Muscle layer of duodenum (tissue), 2 donors: Measurements from ENCODE around the gene NEDD9.

Experiments used
- H3K27ac ChIP-seq: one replicate; pipeline ENCODE4 v1.7.0; 2013; ENCODE audit warnings: mild to moderate bottlenecking, low read length
- H3K27me3 ChIP-seq: one replicate; pipeline ENCODE4 v1.7.0; 2013; ENCODE audit warnings: low read depth, mild to moderate bottlenecking, control low read depth, low read length
- H3K36me3 ChIP-seq, 2 donors: one replicate each; pipeline ENCODE4 v1.7.0; 2013; ENCODE audit warnings: low read length in 2 of 2, control low read depth in 1 of 2, mild to moderate bottlenecking in 1 of 2; ENCODE audit not compliant: insufficient read depth in 2 of 2, control insufficient read depth in 1 of 2
- H3K4me1 ChIP-seq, 2 donors: one replicate each; pipeline ENCODE4 v1.7.0; 2013; ENCODE audit warnings: low read length in 2 of 2, mild to moderate bottlenecking in 2 of 2, control low read depth in 1 of 2, moderate library complexity in 1 of 2; ENCODE audit not compliant: insufficient read depth in 2 of 2, control insufficient read depth in 1 of 2
- H3K4me3 ChIP-seq, 2 donors: one replicate each; pipeline ENCODE4 v1.7.0; 2013; ENCODE audit warnings: low read length in 2 of 2, low read depth in 1 of 2, mild to moderate bottlenecking in 1 of 2
- H3K9me3 ChIP-seq, 2 donors: one replicate each; pipeline ENCODE4 v1.7.0; 2013; ENCODE audit warnings: low read length in 2 of 2, control low read depth in 1 of 2, mild to moderate bottlenecking in 1 of 2; ENCODE audit not compliant: control insufficient read depth in 1 of 2
- donor health status: healthy.

The NEDD9 gene

GRCh38 chr6:11142296-11143027, 90.0 kb downstream of the NEDD9 start:
- H3K4me3 ChIP-seq = no peak overlapping the region
- no peak overlapping the region for H3K27ac ChIP-seq
- no peaks in the 10 kb centered on the region for H3K9me3 ChIP-seq
- H3K4me1 ChIP-seq = no peaks in the 10 kb centered on the region
- H3K27me3 ChIP-seq = no peaks in the 10 kb centered on the region
- H3K36me3 ChIP-seq = no peaks in the 10 kb centered on the region

DNA sequence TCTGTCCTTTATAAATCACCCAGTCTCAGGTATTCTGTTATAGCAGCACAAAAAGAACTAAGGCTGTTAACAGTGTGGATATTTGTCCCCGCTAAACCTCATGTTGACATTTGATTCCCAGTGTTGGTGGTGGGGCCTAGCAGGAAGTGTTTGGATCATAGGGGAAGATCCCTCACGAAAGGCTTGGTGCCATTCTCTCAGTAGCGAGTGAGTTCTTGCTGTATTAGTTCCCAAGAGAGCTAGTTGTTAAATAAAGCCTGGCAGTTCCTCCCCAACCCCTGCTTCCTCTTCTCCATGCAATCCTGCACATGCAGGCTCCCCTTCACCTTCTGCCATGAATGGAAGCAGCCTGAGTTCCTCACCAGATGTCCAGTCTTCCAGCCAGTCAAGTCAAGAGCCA, 91.2 kb downstream of the NEDD9 start:
- no peaks in the 10 kb centered on the region for H3K36me3 ChIP-seq
- no peaks in the 10 kb centered on the region for H3K27me3 ChIP-seq
- no peak overlapping the region for H3K4me3 ChIP-seq
- H3K27ac ChIP-seq = no peak overlapping the region
- no peaks in the 10 kb centered on the region for H3K9me3 ChIP-seq
- no peaks in the 10 kb centered on the region for H3K4me1 ChIP-seq

DNA sequence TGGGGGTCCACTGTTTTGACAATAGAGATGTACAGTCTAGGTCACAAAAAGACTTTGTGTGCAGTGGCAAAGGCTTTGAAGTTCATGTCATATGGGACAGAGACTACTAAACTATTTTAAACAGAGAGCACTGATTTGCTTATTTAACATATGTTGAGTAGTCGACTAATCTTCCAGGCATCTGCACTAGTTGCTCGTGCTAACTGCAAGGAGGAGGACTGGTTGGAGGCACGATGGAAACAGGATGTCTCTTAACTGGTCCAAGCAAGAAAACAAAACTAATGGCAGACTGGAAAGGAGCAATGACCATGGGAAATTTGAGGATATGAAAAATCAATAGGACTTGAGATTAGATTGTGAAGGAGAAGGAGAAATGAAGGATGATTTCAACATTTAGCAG, 92.4 kb downstream of the NEDD9 start:
- Histone ChIP-seq H3K27me3 (no peaks in the 10 kb centered on the region), H3K27ac (no peak overlapping the region), H3K36me3 (peaks cover 9 to 10% of the 10 kb centered on the region in 2 donors), H3K4me1 (no peaks in the 10 kb centered on the region), H3K9me3 (no peaks in the 10 kb centered on the region), H3K4me3 (no peak overlapping the region)

DNA sequence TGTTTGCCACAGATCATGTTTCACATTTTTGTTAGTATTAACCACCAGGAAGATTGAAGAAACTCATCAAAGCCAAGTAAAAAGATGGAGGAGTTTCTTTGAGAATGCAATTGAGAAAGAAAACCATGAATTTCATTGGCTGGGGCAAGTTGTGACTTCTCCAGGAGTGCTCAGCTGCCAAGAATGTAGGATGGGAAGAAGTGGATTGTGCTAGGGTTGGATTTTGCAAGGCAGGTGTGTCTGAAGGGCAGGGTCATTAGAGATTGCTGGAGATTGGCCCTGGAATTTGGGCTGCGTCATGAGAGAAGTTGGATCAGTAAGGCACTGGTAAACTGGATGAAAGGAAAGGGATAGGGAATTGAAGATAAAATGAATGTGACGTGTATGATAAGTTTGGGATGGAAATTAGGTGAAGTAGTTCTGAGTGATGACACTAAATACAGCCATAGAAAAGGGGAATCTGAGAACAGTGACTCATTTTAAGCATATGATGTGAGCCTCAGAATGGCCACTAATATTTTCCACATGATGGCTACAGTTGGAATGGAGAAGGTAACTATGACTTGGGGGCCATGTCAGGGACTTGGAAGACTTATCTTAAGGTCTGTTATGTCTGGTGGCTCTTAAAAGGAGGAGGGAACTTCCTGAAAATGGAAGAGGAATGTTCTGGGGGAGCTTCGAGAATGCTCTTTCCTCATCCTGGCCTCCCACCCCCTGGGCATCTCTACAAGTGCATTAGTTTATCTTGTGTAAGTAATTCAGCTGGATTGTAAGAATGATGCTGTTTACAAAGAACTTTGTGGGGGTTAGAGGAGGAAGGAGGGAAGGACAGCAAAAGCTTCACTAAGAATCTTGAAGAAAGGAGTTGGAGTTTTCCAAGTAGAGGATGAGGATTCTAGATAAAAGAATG, 93.2 kb downstream of the NEDD9 start:
- Histone ChIP-seq H3K27me3 (no peaks in the 10 kb centered on the region), H3K4me3 (no peak overlapping the region), H3K4me1 (no peaks in the 10 kb centered on the region), H3K9me3 (no peaks in the 10 kb centered on the region), H3K27ac (no peak overlapping the region), H3K36me3 (peaks cover 14 to 16% of the 10 kb centered on the region in 2 donors)

GRCh38 chr6:11136809-11137208, 95.7 kb downstream of the NEDD9 start:
- peaks cover 14 to 16% of the 10 kb centered on the region in 2 donors for H3K36me3 ChIP-seq
- H3K27me3 ChIP-seq = no peaks in the 10 kb centered on the region
- no peaks in the 10 kb centered on the region for H3K4me1 ChIP-seq
- H3K4me3 ChIP-seq = no peak overlapping the region
- H3K9me3 ChIP-seq = no peaks in the 10 kb centered on the region
- no peak overlapping the region for H3K27ac ChIP-seq
